ENCODE measurements around the gene NUP58.
"Not testable (repeated sequence)": the region's sequence is repeated elsewhere in the genome, so short reads cannot be mapped to it uniquely, and the experiment has no call there.

The NUP58 gene

DNA sequence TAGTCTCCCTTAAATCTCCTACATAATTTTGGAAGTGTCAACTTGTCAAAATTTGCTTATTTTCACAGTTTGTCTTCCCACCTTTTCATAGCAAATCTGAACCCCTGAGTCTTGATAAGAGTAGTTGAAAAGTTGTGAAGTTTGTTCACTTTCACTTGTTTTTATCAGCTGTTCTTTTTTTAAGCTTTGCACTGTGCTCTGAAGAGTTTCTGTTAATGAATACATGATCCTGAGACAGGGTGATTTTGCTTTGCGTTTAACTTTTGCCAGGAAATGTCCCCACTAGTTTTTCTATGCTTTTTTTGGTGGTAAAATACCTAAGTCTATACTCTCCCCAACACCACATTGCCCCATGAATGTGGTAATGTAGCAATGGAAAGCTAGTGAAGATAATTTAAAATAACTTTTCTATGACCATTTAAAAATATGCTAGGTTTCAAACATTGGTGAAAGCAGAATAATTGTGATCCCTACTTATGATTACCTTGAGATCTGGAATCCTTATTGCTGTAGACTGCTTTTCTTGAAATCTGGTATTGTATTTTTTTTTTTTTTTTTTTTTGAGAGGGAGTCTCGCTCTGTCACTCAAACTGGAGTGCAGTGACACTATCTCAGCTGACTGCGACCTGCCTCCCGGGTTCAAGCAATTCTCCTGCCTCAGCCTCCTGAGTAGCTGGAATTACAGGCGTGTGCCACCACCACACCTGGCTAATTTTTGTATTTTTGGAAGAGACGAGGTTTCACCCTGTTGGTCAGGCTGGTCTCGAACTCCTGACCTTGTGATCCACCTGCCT, 5.4 kb downstream of the NUP58 start:
- DNase-seq = no peak

GRCh38 chr13:25310891-25311290, 9.5 kb downstream of the NUP58 start:
- DNase-seq = no peak

DNA sequence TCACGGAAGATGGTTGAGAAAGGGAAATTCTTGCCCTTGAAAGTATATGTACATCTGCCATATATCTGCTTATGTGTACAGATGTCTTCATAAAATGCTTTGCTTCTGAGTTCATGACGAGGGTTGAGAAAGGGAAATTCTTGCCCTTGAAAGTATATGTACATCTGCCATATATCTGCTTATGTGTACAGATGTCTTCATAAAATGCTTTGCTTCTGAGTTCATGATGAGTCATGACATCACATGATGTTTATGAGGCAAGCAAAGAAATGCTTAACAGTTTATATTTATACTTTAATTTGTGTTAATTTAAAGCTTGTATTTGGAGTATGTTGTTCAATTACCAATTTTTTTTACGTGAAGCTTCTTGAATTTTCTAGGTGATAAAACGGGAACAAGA, 17.5 kb downstream of the NUP58 start:
- not testable (repeated sequence) for DNase-seq

DNA sequence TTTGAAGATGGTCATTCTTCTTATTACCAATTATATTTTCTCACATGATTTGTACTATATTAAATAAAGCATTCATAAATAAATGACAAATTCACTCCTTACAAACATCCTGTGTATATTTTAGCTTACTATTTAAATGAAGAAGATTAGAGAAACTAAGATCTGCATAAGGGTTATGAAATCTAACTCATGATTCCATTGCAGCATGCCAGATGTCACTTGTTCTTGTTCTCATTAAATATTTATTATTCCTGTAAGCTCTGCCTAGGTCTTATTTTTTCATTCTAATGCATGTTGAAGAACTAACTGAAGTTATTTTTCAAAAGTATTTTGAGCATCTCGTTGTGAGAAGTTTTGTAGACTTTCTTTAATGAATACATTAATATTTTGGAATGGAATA, 18.3 kb downstream of the NUP58 start:
- DNase-seq = no peak

DNA sequence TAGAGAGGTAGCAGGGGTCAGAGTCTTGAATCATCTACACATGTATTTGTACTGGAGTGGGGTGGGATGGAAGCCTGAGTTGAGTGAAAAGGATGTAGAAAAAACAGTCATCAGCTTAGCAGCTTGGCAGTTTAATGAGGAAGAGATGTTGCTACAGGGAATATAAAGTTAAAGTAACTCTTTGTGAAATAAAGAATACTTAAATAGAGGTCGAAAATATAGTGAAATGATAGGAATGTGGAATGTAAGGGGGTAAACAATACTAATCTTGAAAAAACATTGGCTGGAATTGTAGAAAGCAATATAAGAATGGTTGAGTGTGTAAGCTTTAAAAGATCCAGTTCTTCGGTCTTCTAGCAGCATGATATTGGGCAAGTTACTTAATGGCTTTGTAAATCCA, 22.7 kb downstream of the NUP58 start:
- DNase-seq = no peak

GRCh38 chr13:25329706-25330105, 28.3 kb downstream of the NUP58 start:
- no peak for DNase-seq

- no peak for DNase-seq
Observed at GRCh38 chr13:25330541-25330940, 29.1 kb downstream of the NUP58 start.

GRCh38 chr13:25335856-25336255, 34.4 kb downstream of the NUP58 start:
- no peak for DNase-seq

DNA sequence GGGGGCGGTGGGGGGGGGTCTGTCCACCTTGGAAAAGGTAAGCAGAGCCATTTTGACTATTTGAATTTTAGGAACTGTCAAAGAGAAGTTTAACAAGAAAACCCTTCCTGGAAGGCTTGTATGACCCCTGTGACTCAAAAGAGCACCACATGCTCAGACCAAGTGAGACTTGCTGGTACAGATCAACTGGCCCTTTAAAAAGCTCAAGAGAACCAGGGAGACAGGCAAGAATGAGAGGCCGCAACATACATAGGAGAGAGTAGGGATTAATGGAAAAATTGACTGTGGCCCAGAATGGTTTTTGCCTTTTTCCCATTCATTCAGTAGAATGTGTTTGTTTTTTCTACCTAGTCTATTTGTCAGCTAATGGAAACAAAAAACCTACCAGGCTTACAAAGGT, 44.2 kb downstream of the NUP58 start:
- no peak for DNase-seq

DNA sequence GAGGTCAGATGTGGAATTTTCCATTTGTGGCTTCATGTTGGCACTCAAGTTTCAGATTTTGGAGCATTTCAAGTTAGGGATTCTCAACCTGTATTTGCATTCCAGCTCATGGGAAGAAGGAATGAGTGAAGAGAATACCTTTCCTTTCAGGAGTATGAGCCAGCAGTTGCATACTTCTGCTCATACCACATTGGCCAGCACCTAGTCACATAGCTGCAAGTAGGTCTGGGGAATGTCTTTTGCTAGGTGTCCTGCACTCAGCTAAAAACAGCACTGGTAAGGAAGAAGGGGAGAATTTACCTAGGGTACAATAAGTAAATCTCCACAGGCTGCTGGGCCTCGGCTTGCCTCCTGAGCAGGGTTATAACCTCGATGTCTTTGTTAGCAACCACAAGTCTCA, 45.7 kb downstream of the NUP58 start:
- no peak for DNase-seq

DNA sequence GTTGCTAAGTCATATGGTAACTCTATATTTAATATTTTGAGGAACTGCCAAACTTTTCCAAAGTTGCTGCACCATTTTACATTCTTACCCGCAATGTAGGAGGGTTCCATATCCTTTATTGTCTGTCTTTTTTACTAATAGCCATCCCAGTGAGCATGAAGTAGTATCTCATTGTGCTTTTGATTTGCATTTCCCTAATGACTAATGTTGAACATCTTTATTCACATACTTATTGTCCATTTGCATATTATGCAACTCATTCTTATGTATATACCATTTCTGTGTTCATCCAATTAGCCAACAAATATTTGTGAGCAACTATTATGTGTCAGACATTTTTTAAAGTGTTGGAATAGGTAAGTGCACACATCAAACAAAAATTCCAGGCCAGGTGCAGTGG, 50.0 kb downstream of the NUP58 start:
- DNase-seq = no peak

- DNase-seq = no peak
Observed at GRCh38 chr13:25352230-25352629, 50.8 kb downstream of the NUP58 start.

DNA sequence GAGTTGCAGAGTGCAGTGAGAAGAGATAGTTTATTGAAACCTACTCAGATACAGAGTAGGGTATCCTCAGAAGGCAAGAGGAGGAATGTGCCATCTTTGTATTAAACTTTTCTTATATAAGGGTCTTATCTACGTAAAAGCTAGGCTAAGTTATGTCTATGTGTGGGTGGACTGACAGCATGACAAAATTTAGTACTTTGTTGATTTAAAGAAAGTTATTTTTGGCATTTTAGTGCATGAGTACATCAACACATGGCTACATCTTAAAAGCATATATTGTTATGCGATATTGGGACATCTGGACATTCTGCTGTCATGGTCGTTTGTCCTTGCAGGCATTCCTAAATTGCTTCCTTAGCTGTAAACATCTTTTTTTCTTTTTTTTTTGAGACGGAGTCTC, 51.4 kb downstream of the NUP58 start:
- DNase-seq = no peak

- no peak for DNase-seq
Observed at GRCh38 chr13:25353344-25353743, 51.9 kb downstream of the NUP58 start.

DNA sequence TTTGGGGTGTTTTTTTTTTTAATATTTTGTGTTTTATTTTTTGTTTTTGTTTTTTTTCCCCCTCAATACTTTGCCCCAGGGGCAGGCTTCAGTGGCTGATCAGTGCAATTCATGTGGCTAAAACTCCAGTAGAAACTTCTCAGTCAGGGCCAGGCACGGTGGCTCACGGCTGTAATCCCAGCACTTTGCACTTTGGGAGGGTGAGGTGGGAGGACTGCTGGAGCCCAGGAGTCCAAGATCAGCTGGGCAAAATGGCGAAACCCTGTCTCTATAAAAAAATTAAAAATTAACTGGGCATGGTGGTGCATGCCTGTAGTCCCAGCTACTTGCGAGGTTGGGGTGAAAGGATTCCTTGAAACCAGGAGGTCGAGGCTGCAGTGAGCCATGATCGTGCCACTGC, 53.0 kb downstream of the NUP58 start:
- no peak for DNase-seq

DNA sequence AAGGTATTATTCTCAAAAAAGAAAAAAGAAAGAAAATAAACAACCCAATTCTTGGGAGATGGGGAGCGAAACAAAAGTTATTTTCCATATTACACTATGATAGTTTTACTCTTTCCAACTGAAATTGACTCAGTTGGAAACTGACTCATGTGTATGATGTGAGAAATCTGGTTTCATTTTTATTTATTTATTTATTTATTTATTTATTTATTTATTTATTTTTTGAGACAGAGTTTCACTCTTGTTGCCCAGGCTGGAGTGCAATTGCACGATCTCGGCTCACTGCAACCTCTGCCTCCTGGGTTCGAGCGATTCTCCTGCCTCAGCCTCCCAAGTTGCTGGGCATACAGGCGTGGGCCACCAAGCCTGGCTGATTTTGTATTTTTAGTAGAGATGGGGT, 59.0 kb downstream of the NUP58 start:
- DNase-seq = not testable (repeated sequence)

DNA sequence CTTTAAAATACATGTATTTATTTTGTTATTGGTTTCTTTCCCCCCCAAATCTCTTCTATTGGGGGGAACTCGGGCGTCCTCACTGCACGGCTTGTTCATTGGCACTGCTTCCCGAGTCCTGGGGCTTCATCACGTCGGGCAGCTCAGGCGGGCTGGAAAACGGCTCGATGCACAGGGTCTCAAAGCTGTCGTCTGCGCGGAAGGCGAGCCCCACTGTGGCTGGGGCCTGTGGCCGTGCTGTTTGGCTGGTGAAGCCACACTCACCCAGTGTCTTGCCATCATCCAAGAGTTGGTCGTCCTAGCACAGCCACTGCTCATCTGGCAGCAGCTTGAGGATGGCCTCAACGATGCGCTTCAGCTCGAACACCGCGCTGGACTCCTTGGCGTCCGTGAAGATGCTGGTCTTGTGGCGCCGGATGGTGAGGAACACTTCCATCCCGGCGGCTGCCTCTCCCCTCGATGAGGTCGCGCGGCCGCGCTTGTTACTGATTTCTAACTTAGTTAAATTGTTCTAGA, 64.4 kb downstream of the NUP58 start:
- DNase-seq = no peak

DNA sequence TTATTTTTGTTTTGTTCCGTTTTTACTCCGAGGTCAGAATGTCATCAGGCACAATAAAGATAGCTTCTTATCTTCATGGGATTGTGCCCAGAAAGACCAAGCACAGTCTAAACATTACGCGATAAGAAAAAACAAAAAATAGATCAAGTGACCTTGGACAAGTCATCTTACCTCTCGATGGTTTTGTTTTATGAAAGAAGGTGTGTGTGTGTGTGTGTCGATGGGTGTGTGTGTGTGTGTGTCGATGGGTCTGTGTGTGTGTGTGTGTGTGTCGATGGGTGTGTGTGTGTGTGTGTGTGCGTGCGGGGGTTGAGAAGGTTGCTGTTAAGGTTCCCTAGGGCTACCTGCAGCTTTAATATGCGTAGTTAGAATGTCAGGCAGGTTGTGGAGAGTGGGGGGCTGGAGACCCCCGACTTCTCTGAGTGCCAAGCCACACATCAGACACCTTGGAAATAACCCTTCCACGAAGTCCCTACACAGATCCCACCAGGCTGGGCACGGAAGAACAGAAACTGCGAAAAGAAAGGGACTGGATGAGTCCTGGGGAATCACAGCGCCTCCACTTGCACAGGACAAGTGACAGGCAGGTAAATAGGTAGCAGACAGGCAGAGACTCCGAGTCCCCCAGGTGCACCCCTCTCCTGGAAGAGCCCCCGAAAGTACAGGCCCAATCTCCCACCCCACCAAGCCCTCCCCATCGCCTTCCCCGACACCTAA, 69.9 kb downstream of the NUP58 start:
- DNase-seq = no peak

DNA sequence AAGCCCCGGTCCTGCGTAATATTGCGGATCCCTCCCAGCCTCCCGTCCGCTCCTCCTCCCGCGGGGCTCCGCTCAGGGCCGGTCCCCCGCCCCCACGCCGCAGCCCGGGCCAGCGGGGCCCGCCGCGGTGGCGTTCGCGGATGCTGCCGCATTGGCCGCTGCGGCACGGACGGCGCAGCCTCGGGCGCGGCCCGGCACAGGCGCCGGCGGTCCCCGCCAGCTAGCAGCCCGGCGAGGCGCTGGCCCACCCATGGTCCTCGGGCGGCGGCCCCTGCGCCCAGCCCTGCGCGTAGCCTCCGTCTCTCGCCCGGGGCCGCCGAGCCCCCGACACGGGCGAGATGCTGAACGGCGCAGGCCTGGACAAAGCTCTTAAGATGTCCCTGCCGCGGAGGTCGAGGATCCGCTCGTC, 70.5 kb downstream of the NUP58 start, which contains the start of gene ATP8A2:
Gene ATP8A2 (plus strand): TSS at position 100 of the 409 bp plus-strand sequence. CDS start 239 bp downstream, at position 339.
- DNase-seq = no peak

GRCh38 chr13:25372284-25373081, 71.1 kb downstream of the NUP58 start:
- no peak for DNase-seq

- peak; percentile 8 for DNase-seq
Observed at GRCh38 chr13:25375727-25376358, 74.4 kb downstream of the NUP58 start.

GRCh38 chr13:25377244-25377962, 76.0 kb downstream of the NUP58 start:
- DNase-seq = no peak

All from SHP77 treated with DMSO at 0.1 percent for 48 hours (cell line).